ENCODE data around the gene HSPB1. TPM values are rescaled to one million over a fixed set of nuclear protein-coding genes. Genes with fewer than 3 reads are reported as not detected.
"Not testable (repeated sequence)": the region's sequence is repeated elsewhere in the genome, so short reads cannot be mapped to it uniquely, and the experiment has no call there.

HSPB1 gene
- polyA plus RNA-seq, 4 donors = 68.3 to 253 (median 111) TPM

DNA sequence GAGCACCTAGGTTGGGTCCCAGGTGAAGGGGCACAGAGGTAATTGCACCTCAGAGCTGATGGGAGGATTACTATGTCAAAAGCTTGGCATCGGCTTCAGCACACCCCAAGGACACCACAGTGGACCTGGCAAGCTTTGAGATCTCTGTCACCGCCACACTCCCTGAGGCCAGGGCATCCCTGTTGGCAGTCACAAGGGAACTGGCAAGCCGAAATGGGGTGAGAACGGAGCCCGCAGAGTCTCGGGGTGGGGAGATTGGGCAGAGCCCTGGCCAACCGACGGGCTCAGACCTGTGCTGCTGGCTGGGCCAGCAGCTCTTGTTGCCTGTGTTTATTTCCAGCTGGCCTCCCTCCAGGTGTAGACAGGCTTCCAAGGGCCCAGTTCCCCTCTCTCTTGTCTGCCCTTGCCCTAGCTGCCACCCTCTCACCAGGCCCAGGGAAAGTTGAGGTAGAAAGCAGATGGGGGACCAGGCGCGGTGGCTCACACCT is 2.5 kb downstream of the HSPB1 start:
- Histone ChIP-seq H3K4me1 (ENCODE audit: control insufficient read depth in 3 of 3, insufficient read depth in 2 of 3, low read depth in 1 of 3, low read length in 2 of 3) (peaks cover 0 to 16% (median 3%) of the 10 kb centered on the region in 3 donors), H3K36me3 (ENCODE audit: control insufficient read depth in 3 of 3, insufficient read depth in 2 of 3, low read depth in 1 of 3, low read length in 3 of 3) (peaks cover 0 to 12% (median 0%) of the 10 kb centered on the region in 3 donors), H3K4me3 (ENCODE audit: low read depth in 1 of 3, low read length in 3 of 3) (no peak overlapping the region), H3K27me3 (ENCODE audit: control insufficient read depth in 3 of 3, insufficient read depth in 3 of 3, low read length in 3 of 3) (peaks cover 0 to 10% (median 0%) of the 10 kb centered on the region in 3 donors), H3K9me3 (ENCODE audit: control insufficient read depth in 2 of 2, insufficient read depth in 1 of 2, low read depth in 1 of 2, low read length in 1 of 2) (no peaks in the 10 kb centered on the region), H3K27ac (ENCODE audit: low read depth in 1 of 3, low read length in 2 of 3) (peak overlapping the region in 1 of 3 donors; percentile 2)
- WGBS, 3 donors = 68 to 84% (median 78%) methylated on average over 9 to 10 of the region's 10 CpGs
- FAIRE-seq = no peak
- no peak for DNase-seq

DNA sequence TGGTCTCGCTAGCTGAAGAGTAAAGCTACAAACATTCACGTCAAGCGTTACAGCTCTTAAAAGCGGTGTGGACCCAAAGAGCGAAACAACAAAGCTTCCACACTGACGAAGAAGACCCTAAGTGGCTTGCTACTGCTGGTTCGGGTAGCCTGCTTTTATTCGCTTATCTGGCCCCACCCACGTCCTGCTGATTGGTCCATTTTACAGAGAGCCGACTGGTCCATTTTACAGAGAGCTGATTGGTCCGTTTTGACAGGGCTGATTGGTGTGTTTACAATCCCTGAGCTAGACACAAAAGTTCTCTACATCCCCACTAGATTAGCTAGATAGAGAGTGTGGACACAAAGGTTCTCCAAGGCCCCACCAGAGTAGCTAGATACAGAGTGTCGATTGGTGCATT is 6.4 kb downstream of the HSPB1 start:
- not testable (repeated sequence) for H3K4me3 ChIP-seq (ENCODE audit: low read depth in 1 of 3, low read length in 3 of 3); DNase-seq; H3K9me3 ChIP-seq (ENCODE audit: control insufficient read depth in 2 of 2, insufficient read depth in 1 of 2, low read depth in 1 of 2, low read length in 1 of 2); FAIRE-seq; H3K27me3 ChIP-seq (ENCODE audit: control insufficient read depth in 3 of 3, insufficient read depth in 3 of 3, low read length in 3 of 3); H3K4me1 ChIP-seq (ENCODE audit: control insufficient read depth in 3 of 3, insufficient read depth in 2 of 3, low read depth in 1 of 3, low read length in 2 of 3); H3K27ac ChIP-seq (ENCODE audit: low read depth in 1 of 3, low read length in 2 of 3)
- peaks cover 0 to 10% (median 0%) of the 10 kb centered on the region in 3 donors for H3K36me3 ChIP-seq (ENCODE audit: control insufficient read depth in 3 of 3, insufficient read depth in 2 of 3, low read depth in 1 of 3, low read length in 3 of 3)
- WGBS, 3 donors = 83 to 92% (median 86%) methylated on average over 12 of the region's 12 CpGs

DNA sequence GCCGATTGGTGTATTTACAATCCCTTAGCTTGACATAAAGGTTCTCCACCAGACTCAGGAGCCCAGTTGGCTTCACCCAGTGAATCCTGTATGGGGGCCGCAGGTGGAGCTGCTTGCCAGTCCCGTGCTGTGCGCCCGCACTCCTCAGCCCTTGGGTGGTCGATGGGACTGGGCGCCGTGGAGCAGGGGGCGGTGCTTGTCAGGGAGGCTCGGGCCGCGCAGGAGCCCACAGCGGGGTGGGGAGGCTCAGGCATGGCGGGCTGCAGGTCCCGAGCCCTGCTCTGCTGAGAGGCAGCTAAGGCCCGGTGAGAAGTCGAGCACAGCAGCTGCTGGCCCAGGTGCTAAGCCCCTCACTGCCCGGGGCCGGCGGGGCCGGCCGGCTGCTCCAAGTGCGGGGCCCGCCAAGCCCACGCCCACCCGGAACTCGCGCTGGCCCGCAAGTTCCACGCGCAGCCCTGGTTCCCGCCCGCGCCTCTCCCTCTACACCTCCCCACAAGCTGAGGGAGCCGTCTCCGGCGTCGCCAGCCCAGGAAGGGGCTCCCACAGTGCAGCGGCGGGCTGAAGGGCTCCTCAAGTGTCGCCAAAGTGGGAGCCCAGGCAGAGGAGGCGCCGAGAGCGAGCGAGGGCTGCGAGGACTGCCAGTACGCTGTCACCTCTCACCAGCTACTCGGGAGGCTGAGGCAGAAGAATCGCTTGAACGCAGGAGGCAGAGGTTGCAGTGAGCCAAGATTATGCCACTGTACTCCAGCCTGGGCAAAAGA is 7.0 kb downstream of the HSPB1 start:
- not testable (repeated sequence) for H3K4me3 ChIP-seq (ENCODE audit: low read depth in 1 of 3, low read length in 3 of 3); H3K27me3 ChIP-seq (ENCODE audit: control insufficient read depth in 3 of 3, insufficient read depth in 3 of 3, low read length in 3 of 3); FAIRE-seq; H3K9me3 ChIP-seq (ENCODE audit: control insufficient read depth in 2 of 2, insufficient read depth in 1 of 2, low read depth in 1 of 2, low read length in 1 of 2); H3K27ac ChIP-seq (ENCODE audit: low read depth in 1 of 3, low read length in 2 of 3); DNase-seq; H3K4me1 ChIP-seq (ENCODE audit: control insufficient read depth in 3 of 3, insufficient read depth in 2 of 3, low read depth in 1 of 3, low read length in 2 of 3); H3K36me3 ChIP-seq (ENCODE audit: control insufficient read depth in 3 of 3, insufficient read depth in 2 of 3, low read depth in 1 of 3, low read length in 3 of 3)
- WGBS, 3 donors = 94 to 95% (median 95%) methylated on average over 28 to 50 of the region's 50 CpGs

DNA sequence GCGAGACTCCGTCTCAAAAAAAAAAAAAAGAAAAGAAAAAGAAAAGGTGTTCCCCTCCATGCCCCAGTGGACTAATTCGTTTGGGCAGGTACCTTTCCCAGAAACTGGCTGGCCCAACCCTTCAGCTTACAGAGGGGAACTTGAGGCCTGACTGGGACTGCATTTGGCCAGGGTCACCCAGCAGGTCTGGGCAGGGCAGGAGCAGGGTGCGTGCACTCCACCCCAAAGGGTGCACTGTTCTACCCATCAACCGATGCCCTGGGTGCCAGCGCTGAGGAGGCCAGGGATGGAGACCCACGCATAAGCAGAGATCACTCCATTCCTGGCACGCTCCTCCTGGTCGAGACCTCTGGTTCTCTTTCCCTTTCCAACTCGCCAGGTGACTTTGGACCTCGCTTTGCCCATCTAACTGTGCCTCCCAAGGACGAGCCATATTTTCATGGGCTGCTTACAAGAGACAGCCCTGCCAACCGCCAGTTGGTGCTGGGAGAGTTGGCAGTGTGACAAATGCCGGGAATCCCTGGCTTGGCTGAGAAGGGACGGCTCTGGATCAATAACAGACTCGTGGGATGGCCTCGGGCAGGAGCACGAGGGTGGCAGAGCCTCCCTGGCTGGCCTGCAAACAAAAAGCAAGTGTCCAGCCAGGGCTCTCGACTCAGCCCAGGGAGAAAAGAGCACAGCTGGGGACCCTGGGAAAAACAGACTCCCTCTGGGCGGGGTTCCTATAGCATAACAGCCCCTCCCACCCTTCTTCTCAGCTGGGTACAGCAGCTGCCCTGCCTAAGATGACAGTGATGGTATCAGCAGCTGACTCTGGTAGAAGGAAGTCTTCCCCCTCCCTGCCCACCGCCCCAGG is 7.9 kb downstream of the HSPB1 start:
- WGBS, 3 donors = 26 to 55% (median 37%) methylated on average over 20 to 21 of the region's 21 CpGs
- Histone ChIP-seq H3K27me3 (ENCODE audit: control insufficient read depth in 3 of 3, insufficient read depth in 3 of 3, low read length in 3 of 3) (no peaks in the 10 kb centered on the region), H3K27ac (ENCODE audit: low read depth in 1 of 3, low read length in 2 of 3) (no peak overlapping the region), H3K36me3 (ENCODE audit: control insufficient read depth in 3 of 3, insufficient read depth in 2 of 3, low read depth in 1 of 3, low read length in 3 of 3) (no peaks in the 10 kb centered on the region), H3K4me1 (ENCODE audit: control insufficient read depth in 3 of 3, insufficient read depth in 2 of 3, low read depth in 1 of 3, low read length in 2 of 3) (no peaks in the 10 kb centered on the region), H3K4me3 (ENCODE audit: low read depth in 1 of 3, low read length in 3 of 3) (no peak overlapping the region), H3K9me3 (ENCODE audit: control insufficient read depth in 2 of 2, insufficient read depth in 1 of 2, low read depth in 1 of 2, low read length in 1 of 2) (no peaks in the 10 kb centered on the region)
- DNase-seq = no peak
- no peak for FAIRE-seq

DNA sequence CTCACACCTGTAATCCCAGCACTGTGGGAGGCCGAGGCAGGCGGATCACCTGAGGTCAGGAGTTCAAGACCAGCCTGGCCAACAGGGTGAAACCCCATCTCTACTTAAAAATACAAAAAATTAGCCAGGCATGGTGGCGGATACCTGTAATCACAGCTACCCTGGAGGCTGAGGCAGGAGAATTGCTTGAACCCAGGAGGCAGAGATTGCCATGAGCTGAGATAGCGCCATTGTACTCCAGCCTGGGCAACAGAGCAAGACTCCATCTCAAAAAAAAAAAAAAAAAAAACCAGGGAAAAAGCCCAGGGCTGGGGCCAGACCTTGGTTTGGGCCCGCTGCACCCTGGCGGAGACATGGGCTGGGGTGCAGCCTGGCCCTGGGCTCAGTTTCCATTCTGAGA is 9.4 kb downstream of the HSPB1 start:
- not testable (repeated sequence) for FAIRE-seq

DNA sequence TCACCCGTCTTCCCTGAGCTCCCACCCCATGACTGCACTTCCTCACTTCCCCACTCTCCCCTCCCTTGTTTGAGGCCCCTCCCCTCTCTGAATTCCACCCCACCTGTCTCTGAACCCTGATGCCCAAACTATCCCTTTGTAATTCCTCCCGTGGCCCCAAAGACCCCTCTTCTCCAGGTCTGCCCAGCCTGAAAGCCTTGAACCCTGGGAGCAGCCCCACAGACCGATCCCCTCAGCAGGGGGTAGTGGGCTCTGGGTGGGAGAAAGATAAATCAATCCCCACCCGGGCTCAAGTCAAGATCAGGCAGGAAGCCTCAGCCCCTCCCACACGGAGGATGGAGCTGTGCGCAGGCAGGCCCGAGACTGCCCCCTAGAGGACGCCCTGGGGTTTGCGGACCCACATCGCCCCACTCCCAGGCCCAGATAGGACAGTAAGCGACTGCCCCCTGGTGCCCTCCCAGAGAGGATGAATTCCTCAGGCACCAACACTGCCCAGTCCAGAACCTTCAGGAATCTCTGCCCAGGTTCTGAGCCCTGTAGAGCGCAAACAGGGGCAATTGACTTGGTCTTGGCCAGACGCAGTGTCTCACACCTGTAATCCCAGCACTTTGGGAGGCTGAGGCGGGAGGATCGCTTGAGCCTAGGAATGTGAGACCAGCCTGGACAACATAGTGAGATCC is 11.7 kb downstream of the HSPB1 start:
- no peaks in the 10 kb centered on the region for H3K36me3 ChIP-seq (ENCODE audit: control insufficient read depth in 3 of 3, insufficient read depth in 2 of 3, low read depth in 1 of 3, low read length in 3 of 3)
- H3K27ac ChIP-seq (ENCODE audit: low read depth in 1 of 3, low read length in 2 of 3) = no peak overlapping the region
- peak; percentile 91 to 95 for DNase-seq
- H3K27me3 ChIP-seq (ENCODE audit: control insufficient read depth in 3 of 3, insufficient read depth in 3 of 3, low read length in 3 of 3) = no peaks in the 10 kb centered on the region
- H3K4me3 ChIP-seq (ENCODE audit: low read depth in 1 of 3, low read length in 3 of 3) = no peak overlapping the region
- H3K4me1 ChIP-seq (ENCODE audit: control insufficient read depth in 3 of 3, insufficient read depth in 2 of 3, low read depth in 1 of 3, low read length in 2 of 3) = peaks cover 0 to 9% (median 0%) of the 10 kb centered on the region in 3 donors
- no peak for FAIRE-seq
- WGBS, 3 donors = 4 to 9% (median 9%) methylated on average over 15 of the region's 15 CpGs
- H3K9me3 ChIP-seq (ENCODE audit: control insufficient read depth in 2 of 2, insufficient read depth in 1 of 2, low read depth in 1 of 2, low read length in 1 of 2) = no peaks in the 10 kb centered on the region

More for the DNA sequence above, 9.4 kb downstream of the HSPB1 start:
- not testable (repeated sequence) for H3K27ac ChIP-seq (ENCODE audit: low read depth in 1 of 3, low read length in 2 of 3); H3K4me3 ChIP-seq (ENCODE audit: low read depth in 1 of 3, low read length in 3 of 3); H3K9me3 ChIP-seq (ENCODE audit: control insufficient read depth in 2 of 2, insufficient read depth in 1 of 2, low read depth in 1 of 2, low read length in 1 of 2); H3K36me3 ChIP-seq (ENCODE audit: control insufficient read depth in 3 of 3, insufficient read depth in 2 of 3, low read depth in 1 of 3, low read length in 3 of 3); H3K4me1 ChIP-seq (ENCODE audit: control insufficient read depth in 3 of 3, insufficient read depth in 2 of 3, low read depth in 1 of 3, low read length in 2 of 3); H3K27me3 ChIP-seq (ENCODE audit: control insufficient read depth in 3 of 3, insufficient read depth in 3 of 3, low read length in 3 of 3); DNase-seq
- 84 to 93% (median 86%) methylated on average over 6 of the region's 6 CpGs for WGBS, 3 donors

DNA sequence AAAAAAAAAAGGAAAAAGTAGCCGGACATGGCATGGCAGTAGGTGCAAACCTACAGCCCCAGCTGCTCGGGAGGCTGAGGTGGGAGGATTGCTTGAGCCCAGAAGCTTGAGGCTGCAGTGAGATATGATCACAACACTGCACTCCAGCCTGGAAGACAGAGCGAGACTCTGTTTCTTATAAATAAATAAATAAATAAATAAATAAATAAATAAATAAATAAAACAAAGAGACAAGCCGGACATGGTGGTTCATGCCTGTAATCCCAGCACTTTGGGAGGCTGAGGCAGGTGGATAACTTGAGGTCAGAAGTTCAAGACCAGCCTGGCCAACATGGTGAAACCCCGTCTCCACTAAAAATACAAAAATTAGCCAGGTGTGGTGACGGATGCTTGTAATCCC is 12.3 kb downstream of the HSPB1 start:
- peaks cover 0 to 13% (median 0%) of the 10 kb centered on the region in 3 donors for H3K4me1 ChIP-seq (ENCODE audit: control insufficient read depth in 3 of 3, insufficient read depth in 2 of 3, low read depth in 1 of 3, low read length in 2 of 3)
- not testable (repeated sequence) for FAIRE-seq; H3K9me3 ChIP-seq (ENCODE audit: control insufficient read depth in 2 of 2, insufficient read depth in 1 of 2, low read depth in 1 of 2, low read length in 1 of 2); H3K27me3 ChIP-seq (ENCODE audit: control insufficient read depth in 3 of 3, insufficient read depth in 3 of 3, low read length in 3 of 3); H3K36me3 ChIP-seq (ENCODE audit: control insufficient read depth in 3 of 3, insufficient read depth in 2 of 3, low read depth in 1 of 3, low read length in 3 of 3); DNase-seq; H3K4me3 ChIP-seq (ENCODE audit: low read depth in 1 of 3, low read length in 3 of 3); H3K27ac ChIP-seq (ENCODE audit: low read depth in 1 of 3, low read length in 2 of 3)
- WGBS, 3 donors = 45 to 69% (median 52%) methylated on average over 6 of the region's 6 CpGs

DNA sequence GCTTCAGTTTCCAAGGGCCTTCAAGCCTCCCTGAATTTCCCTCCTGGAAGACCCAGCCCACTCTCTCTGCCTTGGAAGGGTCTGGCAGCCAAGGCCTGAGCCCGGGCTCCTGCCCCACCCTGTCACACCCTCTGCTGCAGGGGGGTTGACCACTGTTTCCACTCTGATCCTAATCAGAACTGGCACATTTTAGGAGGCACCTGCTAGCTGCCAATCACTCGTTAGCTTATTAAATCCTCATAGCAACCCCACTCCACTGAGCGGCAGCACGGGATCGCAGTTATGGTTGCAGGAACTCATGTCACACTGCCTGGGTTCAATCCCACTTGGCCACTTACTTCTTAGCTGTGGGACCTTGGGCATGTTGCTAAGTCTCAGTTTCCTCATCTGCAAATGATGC is 12.9 kb downstream of the HSPB1 start:
- DNase-seq (no peak), FAIRE-seq (no peak)
- Histone ChIP-seq H3K4me1 (ENCODE audit: control insufficient read depth in 3 of 3, insufficient read depth in 2 of 3, low read depth in 1 of 3, low read length in 2 of 3) (peaks cover 0 to 13% (median 0%) of the 10 kb centered on the region in 3 donors), H3K27ac (ENCODE audit: low read depth in 1 of 3, low read length in 2 of 3) (no peak overlapping the region), H3K27me3 (ENCODE audit: control insufficient read depth in 3 of 3, insufficient read depth in 3 of 3, low read length in 3 of 3) (no peaks in the 10 kb centered on the region), H3K4me3 (ENCODE audit: low read depth in 1 of 3, low read length in 3 of 3) (no peak overlapping the region), H3K9me3 (ENCODE audit: control insufficient read depth in 2 of 2, insufficient read depth in 1 of 2, low read depth in 1 of 2, low read length in 1 of 2) (no peaks in the 10 kb centered on the region), H3K36me3 (ENCODE audit: control insufficient read depth in 3 of 3, insufficient read depth in 2 of 3, low read depth in 1 of 3, low read length in 3 of 3) (peaks cover 0 to 5% (median 0%) of the 10 kb centered on the region in 3 donors)
- 34 to 63% (median 42%) methylated on average over 5 of the region's 5 CpGs for WGBS, 3 donors

All from small intestine (tissue), 7 donors.